Endothelial cell of umbilical vein (primary cell): ENCODE results near the gene MAP4K3. TPM values are rescaled to one million over a fixed set of nuclear protein-coding genes. Genes with fewer than 3 reads are reported as not detected.

Experiments
- BruUV-seq: library from RNA; stranded (reverse); fragments of 400-500 nt; replicated peaks from 2 replicates; lab custom pipeline; 2021; lab: Mats Ljungman, UMichigan
- CTCF ChIA-PET: fragments of 300-600, 350-600 bp; sonication (Branson Sonifier 250); formaldehyde crosslinking; loops from one replicate; lab custom pipeline; 2021; ENCODE audit warnings: antibody characterized with exemption, inconsistent platforms; lab: Charles Lee
- POLR2A ChIA-PET: fragments of 300-600, 350-600 bp; sonication (Branson Sonifier 250); formaldehyde crosslinking; loops from one replicate; lab custom pipeline; 2021; ENCODE audit warnings: antibody characterized with exemption, inconsistent platforms; lab: Charles Lee
- DNase-seq: peaks from one replicate; pipeline ENCODE4 v3.0.0-alpha.2; 2011; ENCODE audit warnings: low read depth, low spot score
- FAIRE-seq: peaks from 2 replicates; lab custom pipeline; 2011; peaks lifted over from hg19 to GRCh38; lab: Jason Lieb, UNC
- H2AFZ ChIP-seq: 2 replicates; pipeline ENCODE4 v1.6.0; 2012; ENCODE audit warnings: low read depth, low read length, control low read depth, inconsistent platforms
- H3K27ac ChIP-seq: 2 replicates; pipeline ENCODE4 v1.5.1; 2011; ENCODE audit warnings: low read depth, mild to moderate bottlenecking, control low read depth, low read length, moderate library complexity; ENCODE audit not compliant: insufficient read depth
- H3K27me3 ChIP-seq, 2 experiments: 2 replicates each; pipeline versions ENCODE4 v1.6.0 to v1.6.1; 2011; ENCODE audit warnings: low read length in 2 of 2, mixed read lengths in 1 of 2; ENCODE audit not compliant: control insufficient read depth in 2 of 2, insufficient read depth in 2 of 2
- H3K36me3 ChIP-seq, 2 experiments: 2 replicates in 1 of 2; 3 replicates in 1 of 2; pipeline ENCODE4 v1.5.1; 2011; ENCODE audit warnings: low read length in 2 of 2, mild to moderate bottlenecking in 1 of 2, moderate library complexity in 1 of 2; ENCODE audit not compliant: control insufficient read depth in 2 of 2, insufficient read depth in 2 of 2; ENCODE audit errors: extremely low read depth in 1 of 2
- H3K4me1 ChIP-seq: 3 replicates; pipeline ENCODE4 v1.5.1; 2011; ENCODE audit warnings: mild to moderate bottlenecking, low read length; ENCODE audit not compliant: control insufficient read depth, insufficient read depth; ENCODE audit errors: extremely low read depth
- H3K4me2 ChIP-seq: 2 replicates; pipeline ENCODE4 v1.6.1; 2011; ENCODE audit warnings: low read length, control low read depth, mixed read lengths; ENCODE audit not compliant: insufficient read depth
- H3K4me3 ChIP-seq, 3 experiments: fragments of 200-600 bp in 1 of 3; sonication (generic), shearing (Covaris generic) in 1 of 3; replicated peaks in 1 of 3; 2 replicates each; pipeline ENCODE4 v1.5.1; 2011 to 2016; ENCODE audit warnings: control low read depth in 3 of 3, low read length in 3 of 3, mild to moderate bottlenecking in 2 of 3, inconsistent platforms in 1 of 3, low read depth in 1 of 3, moderate library complexity in 1 of 3; ENCODE audit not compliant: insufficient read depth in 1 of 3
- H3K79me2 ChIP-seq: 2 replicates; pipeline ENCODE4 v1.6.0; 2012; ENCODE audit warnings: low read length, inconsistent platforms; ENCODE audit not compliant: control insufficient read depth, insufficient read depth
- H3K9ac ChIP-seq: replicated peaks from 2 replicates; pipeline ENCODE3; 2011; ENCODE audit warnings: low read length, control low read depth; ENCODE audit not compliant: insufficient read depth; ENCODE audit errors: extremely low read depth
- H3K9me1 ChIP-seq: replicated peaks from 3 replicates; pipeline ENCODE4 v1.6.0; 2011; ENCODE audit warnings: mild to moderate bottlenecking, low read length; ENCODE audit not compliant: control insufficient read depth, insufficient read depth; ENCODE audit errors: extremely low read depth
- H3K9me3 ChIP-seq: replicated peaks from 2 replicates; pipeline ENCODE4 v1.5.1; 2012; ENCODE audit warnings: low read length, inconsistent platforms; ENCODE audit not compliant: control insufficient read depth, insufficient read depth
- H4K20me1 ChIP-seq: replicated peaks from 2 replicates; pipeline ENCODE3; 2011; ENCODE audit warnings: mild to moderate bottlenecking, low read length; ENCODE audit not compliant: control insufficient read depth, insufficient read depth; ENCODE audit errors: extremely low read depth
- EZH2 ChIP-seq: IDR thresholded peaks from 2 replicates; pipeline ENCODE4 v1.6.1; 2012; ENCODE audit warnings: borderline replicate concordance, low read depth, mild to moderate bottlenecking, moderate library complexity, low read length, inconsistent platforms; ENCODE audit not compliant: severe bottlenecking
- FOS ChIP-seq: IDR thresholded peaks from 2 replicates; pipeline ENCODE4 v1.6.1; 2011; ENCODE audit warnings: mild to moderate bottlenecking, low read length, moderate library complexity, borderline replicate concordance; ENCODE audit not compliant: insufficient read depth
- GATA2 ChIP-seq: IDR thresholded peaks from 2 replicates; pipeline ENCODE4 v1.7.0; 2011; ENCODE audit warnings: low read depth, mild to moderate bottlenecking, moderate library complexity, mixed read lengths, low read length; ENCODE audit not compliant: insufficient read length, insufficient read depth
- JUN ChIP-seq: IDR thresholded peaks from 2 replicates; pipeline ENCODE4 v1.6.1; 2011; ENCODE audit warnings: borderline replicate concordance, low read depth; ENCODE audit not compliant: insufficient read length, insufficient read depth
- MYC ChIP-seq: IDR thresholded peaks from one replicate; pipeline ENCODE4 v1.6.1; 2011; ENCODE audit warnings: mild to moderate bottlenecking, low read depth, low read length
- POLR2A ChIP-seq: IDR thresholded peaks from 2 replicates; pipeline ENCODE4 v1.6.1; 2012; ENCODE audit warnings: low read depth, mild to moderate bottlenecking, control low read depth, low read length
- POLR2AphosphoS5 ChIP-seq: IDR thresholded peaks from 2 replicates; pipeline ENCODE4 v1.6.1; 2012; ENCODE audit warnings: low read depth, mild to moderate bottlenecking, control low read depth, low read length, moderate library complexity; ENCODE audit not compliant: insufficient read depth
- dilution Hi-C: fragments of 300-500 bp; cut with MboI; formaldehyde crosslinking; loops from one replicate; pipeline ENCODE4 v1.15.0; 2019; ENCODE audit warnings: low sequenced_read_pairs; ENCODE audit not compliant: extremely low pct_ligation_motif_present
- intact Hi-C: fragments of 100-400 bp; cut with micrococcal nuclease; formaldehyde crosslinking; loops from one replicate; pipeline ENCODE4 v1.10.0; 2022
- polyA plus RNA-seq, 4 experiments: library from polyadenylated mRNA; depleted of rRNA in 3 of 4; stranded (reverse) in 3 of 4; unstranded in 1 of 4; fragments of >200 nt; gene quantifications; 2 replicates each; pipeline versions ENCODE4 v1.2.1 to v1.2.3, GENCODE V29; 2011 to 2012; ENCODE audit warnings: missing spikeins in 1 of 4
- total RNA-seq: library from RNA; stranded (reverse); gene quantifications from 2 replicates; pipeline ENCODE4 v1.2.3, GENCODE V29; 2021
- TF ChIP-seq, protein P1 (sequence below), 2 donors: IDR thresholded peaks; 1 replicate in 1 of 2; 2 replicates in 1 of 2; pipeline ENCODE4 v1.5.1; 2011; ENCODE audit warnings: low read length in 2 of 2, mild to moderate bottlenecking in 2 of 2, moderate library complexity in 2 of 2, control low read depth in 1 of 2, inconsistent platforms in 1 of 2, low read depth in 1 of 2; ENCODE audit not compliant: insufficient read depth in 1 of 2; ENCODE audit errors: extremely low read depth in 1 of 2
- TF ChIP-seq, protein P2 (sequence below): IDR thresholded peaks from 2 replicates; pipeline ENCODE4 v1.6.1; 2011; ENCODE audit not compliant: insufficient read depth, insufficient read length

The MAP4K3 gene
- total and polyA plus RNA-seq, 2 donors (not counting 3 experiments of a cell fraction or from before 2014, with no cell fraction given) = 8.0 to 45.9 TPM

- CTCF ChIA-PET = no interaction called here
- Histone ChIP-seq H3K4me3 (no peak overlapping the region), H3K9me1 (no peaks in the 10 kb centered on the region), H4K20me1 (no peaks in the 10 kb centered on the region), H3K27me3 (no peaks in the 10 kb centered on the region), H3K36me3 (no peaks in the 10 kb centered on the region), H3K4me2 (no peak overlapping the region), H3K4me1 (no peaks in the 10 kb centered on the region), H3K79me2 (no peaks in the 10 kb centered on the region), H3K9me3 (no peaks in the 10 kb centered on the region), H3K9ac (no peak overlapping the region), H3K27ac (no peak overlapping the region), H2AFZ (no peak overlapping the region)
- POLR2A ChIA-PET = no interaction called here
- TF ChIP-seq FOS (no peak), EZH2 (no peak), POLR2A (no peak), GATA2 (no peak), POLR2AphosphoS5 (no peak), JUN (no peak), MYC (no peak)
- TF ChIP-seq, protein P1, sequence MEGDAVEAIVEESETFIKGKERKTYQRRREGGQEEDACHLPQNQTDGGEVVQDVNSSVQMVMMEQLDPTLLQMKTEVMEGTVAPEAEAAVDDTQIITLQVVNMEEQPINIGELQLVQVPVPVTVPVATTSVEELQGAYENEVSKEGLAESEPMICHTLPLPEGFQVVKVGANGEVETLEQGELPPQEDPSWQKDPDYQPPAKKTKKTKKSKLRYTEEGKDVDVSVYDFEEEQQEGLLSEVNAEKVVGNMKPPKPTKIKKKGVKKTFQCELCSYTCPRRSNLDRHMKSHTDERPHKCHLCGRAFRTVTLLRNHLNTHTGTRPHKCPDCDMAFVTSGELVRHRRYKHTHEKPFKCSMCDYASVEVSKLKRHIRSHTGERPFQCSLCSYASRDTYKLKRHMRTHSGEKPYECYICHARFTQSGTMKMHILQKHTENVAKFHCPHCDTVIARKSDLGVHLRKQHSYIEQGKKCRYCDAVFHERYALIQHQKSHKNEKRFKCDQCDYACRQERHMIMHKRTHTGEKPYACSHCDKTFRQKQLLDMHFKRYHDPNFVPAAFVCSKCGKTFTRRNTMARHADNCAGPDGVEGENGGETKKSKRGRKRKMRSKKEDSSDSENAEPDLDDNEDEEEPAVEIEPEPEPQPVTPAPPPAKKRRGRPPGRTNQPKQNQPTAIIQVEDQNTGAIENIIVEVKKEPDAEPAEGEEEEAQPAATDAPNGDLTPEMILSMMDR (IDR thresholded peaks at IDR 0.05; ENCODE audit: extremely low read depth in 1 of 2, insufficient read depth in 1 of 2, low read depth in 1 of 2, low read length in 2 of 2) = no peak
- TF ChIP-seq, protein P2, sequence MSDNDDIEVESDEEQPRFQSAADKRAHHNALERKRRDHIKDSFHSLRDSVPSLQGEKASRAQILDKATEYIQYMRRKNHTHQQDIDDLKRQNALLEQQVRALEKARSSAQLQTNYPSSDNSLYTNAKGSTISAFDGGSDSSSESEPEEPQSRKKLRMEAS = no peak
- dilution Hi-C loops = no loop called here
- no TSS peak for BruUV-seq
- DNase-seq (no peak), FAIRE-seq (no peak)
- intact Hi-C loops = no loop called here
Measured at GRCh38 chr2:39215545-39215944, 221.5 kb downstream of the MAP4K3 start.
